ENCODE data around the gene TSPAN18.

DNA sequence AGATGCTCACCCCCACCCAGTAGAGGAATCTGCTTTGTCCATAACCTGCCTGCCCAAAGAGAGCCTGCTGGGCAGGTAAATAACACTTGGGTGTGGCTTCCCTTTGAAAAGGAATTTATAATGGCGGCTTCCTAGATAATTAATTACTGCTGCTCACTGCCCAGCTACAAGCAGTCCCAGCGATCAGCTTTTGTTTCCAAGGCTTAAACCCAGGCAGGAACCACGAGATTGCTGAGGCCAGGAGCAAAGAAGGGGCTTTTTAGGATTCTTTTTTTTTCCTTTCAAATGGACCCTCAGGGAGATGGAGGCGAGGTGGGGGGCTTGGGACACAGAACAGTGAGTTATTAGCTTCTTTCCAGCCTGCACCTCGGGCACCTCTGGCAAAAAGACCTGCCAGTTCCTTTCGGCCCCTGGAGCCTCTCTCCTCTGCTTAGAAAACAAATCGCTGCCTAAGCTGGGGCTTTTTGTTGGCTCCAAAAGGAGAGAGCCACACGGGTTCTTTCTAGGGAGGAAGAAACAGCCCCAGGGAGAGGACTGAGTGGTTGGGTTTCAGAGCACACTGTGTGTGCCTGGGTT, 107.2 kb downstream of the TSPAN18 start:
- TF ChIP-seq EZH2 (IDR thresholded peaks at IDR 0.05) (no peak), POLR2AphosphoS5 (IDR thresholded peaks at IDR 0.05; ENCODE audit: borderline replicate concordance, low read depth, low read length) (no peak)

Measured in SK-N-MC (cell line).